GM12865 (cell line): ENCODE measurements around the gene OR52K1.
"Not testable (repeated sequence)": the region's sequence is repeated elsewhere in the genome, so short reads cannot be mapped to it uniquely, and the experiment has no call there.

Source experiments
- DNase-seq: peaks from one replicate; pipeline ENCODE4 v3.0.0; 2010; ENCODE audit warnings: low read depth
- H3K4me3 ChIP-seq: 2 replicates; pipeline ENCODE4 v1.5.1; 2011; ENCODE audit warnings: mild to moderate bottlenecking, low read depth, low read length, control low read depth
- CTCF ChIP-seq: IDR thresholded peaks from 2 replicates; pipeline ENCODE4 v1.5.1; 2011; ENCODE audit warnings: low read length, control low read depth, low read depth, inconsistent platforms; ENCODE audit not compliant: insufficient read depth; ENCODE audit errors: missing control alignments

OR52K1 gene

DNA sequence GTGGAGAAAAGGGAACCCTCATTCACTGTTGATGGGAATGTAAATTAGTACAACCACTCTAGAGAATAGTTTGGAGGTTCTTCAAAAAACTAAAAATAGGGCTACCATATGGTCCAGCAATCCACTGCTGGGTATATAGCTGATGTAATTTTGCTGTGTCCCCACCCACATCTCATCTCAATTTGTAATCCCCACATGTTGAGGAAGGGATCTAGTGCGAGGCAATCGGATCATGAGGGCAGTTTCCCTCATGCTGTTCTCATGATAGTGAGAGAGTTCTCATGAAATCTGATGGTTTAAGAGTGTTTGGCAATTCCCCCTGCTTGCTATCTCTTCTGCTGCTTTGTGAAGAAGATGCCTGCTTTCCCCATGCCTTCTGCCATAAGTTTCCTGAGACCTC lies 45.5 kb downstream of the OR52K1 start:
- no peak for TF ChIP-seq CTCF
- no peak for DNase-seq

DNA sequence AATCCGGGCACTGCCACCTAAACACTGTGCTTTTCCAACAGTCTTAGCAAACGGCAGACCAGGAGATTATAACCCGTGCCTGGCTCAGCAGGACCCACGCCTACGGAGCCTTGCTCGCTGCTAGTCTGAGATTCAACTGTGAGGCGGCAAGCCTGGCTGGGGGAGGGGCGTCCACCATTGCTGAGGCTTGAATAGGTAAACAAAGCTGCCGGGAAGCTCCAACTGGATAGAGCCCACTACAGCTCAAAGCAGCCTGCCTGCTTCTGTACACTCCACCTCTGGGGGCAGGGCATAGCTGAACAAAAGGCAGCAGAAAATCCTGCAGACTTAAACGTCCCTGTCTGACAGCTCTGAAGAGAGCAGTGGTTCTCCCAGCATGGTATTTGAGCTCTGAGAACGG lies 49.2 kb downstream of the OR52K1 start:
- not testable (repeated sequence) for DNase-seq, H3K4me3 ChIP-seq

More for the DNA sequence above, 45.5 kb downstream of the OR52K1 start:
- H3K4me3 ChIP-seq = no peak overlapping the region

DNA sequence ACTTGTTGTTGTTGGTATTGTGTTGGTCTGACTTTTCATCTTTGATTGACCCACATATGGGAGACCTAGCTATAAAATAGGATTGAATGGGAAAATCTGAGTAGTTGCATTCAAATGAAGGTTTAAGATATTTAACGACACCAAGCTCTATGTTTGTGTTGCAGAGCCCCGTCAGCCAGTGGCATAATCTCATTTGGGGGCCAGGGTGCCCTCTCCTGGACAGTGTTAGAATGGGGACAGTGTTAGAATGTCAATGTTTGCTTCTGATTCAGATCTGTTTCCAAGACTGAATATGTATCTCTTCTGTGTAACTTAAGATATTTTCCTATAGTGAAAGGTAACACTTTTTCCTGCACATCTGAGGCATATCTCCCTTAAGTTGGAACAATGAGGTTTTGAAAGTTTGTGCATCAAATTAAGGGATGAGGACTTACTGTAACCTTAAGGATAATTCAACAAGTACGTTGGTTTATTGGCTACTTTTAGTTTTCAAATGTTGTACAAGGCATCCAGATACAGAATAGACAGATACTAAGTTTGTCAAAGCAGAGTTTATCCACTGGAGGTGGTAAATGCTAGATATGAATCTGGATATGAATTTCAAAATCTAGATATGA lies 57.3 kb downstream of the OR52K1 start:
- no peak overlapping the region for H3K4me3 ChIP-seq
- DNase-seq = peak; percentile 32
- peak; percentile 61 for TF ChIP-seq CTCF

DNA sequence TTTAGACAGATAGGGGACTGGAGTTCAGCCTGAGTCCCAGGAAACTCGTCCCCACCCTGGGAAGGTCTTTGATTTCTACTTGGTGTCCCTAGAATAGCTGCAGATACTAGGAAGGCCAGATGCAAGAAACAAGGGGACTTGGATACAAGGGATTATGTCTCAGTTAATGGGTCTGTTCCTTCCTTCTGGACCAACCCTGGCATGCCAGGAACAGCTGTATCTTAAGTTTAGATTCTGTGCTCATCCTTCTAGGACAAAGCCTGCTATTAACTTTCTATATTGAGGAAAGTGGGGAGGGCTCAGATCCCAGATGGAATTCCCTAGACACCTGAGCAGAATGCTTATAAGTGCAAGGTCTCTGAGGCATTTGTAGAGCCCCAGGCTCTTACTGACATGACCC lies 58.6 kb downstream of the OR52K1 start:
- no peak overlapping the region for H3K4me3 ChIP-seq
- no peak for DNase-seq
- TF ChIP-seq CTCF = no peak
